HG02852 (cell line): ENCODE measurements around the gene FZD7.

ENCODE experiments used
- ATAC-seq: cut with Tn5 transposase; IDR thresholded peaks from one replicate; pipeline ENCODE4 v1.9.1; 2021; ENCODE audit warnings: mild to moderate bottlenecking, moderate library complexity; ENCODE audit not compliant: unreplicated experiment

FZD7 gene

GRCh38 chr2:202065876-202066275 is 32.2 kb downstream of the FZD7 start:
- ATAC-seq, result no peak

DNA sequence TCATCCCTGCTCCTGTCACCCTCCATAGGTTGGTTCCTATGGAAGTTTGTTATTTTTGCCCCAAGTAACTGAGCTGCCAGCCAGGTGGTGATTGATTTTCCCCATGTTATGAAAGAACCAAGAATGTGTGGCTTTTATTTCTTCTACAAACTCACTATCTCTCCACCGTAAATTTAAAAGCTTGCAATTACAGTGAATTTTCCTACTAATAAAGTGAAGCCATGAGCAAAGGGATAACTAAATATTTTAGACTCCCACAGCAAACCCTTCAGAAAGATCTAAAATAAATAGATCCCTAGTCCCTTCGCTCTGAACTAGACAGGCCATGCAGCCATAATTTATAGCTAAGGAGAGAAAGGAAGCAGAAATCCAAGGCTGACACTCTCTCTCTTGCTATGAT is 33.2 kb downstream of the FZD7 start:
- ATAC-seq, result no peak

DNA sequence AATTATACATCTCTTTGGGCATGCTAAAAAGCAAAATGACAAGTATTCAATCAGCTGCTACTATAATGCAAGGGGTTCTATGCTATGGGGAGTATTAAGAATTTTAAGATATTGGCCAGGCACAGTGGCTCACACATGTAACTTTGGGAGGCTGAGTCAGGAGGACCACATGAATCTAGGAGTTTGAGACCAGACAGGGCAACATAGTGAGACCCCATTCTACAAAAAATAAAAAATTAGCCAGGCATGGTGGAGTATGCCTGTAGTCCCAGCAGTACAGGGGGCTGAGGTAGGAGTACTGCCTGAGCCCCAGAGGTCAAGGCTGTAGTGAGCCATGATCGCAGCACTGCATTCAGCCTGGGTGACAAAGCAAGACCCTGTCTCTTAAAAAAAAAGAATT is 33.9 kb downstream of the FZD7 start:
- ATAC-seq, result no peak

- no peak for ATAC-seq
Measured at GRCh38 chr2:202069170-202070067, 35.8 kb downstream of the FZD7 start.

GRCh38 chr2:202071107-202071506 is 37.5 kb downstream of the FZD7 start:
- no peak for ATAC-seq

DNA sequence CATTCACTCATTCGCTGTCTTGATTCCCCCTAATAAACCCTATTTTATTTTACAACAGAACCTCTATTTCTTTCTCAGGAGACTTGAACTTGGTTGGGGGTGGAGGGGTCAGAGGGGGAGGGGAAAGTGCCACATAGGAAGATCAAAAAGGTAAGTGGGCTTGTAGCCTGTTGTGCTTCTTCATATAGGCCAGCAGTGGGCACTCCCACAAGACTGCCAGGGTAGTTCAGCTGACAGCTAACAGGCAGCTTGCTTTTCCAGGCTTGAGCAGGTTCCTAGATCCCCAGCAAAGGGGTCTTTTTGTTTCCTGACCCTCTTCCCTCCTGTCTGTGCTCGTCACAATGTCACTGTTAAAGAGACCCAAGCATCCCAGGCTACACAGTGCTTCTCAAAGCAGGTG is 38.6 kb downstream of the FZD7 start:
- no peak for ATAC-seq

DNA sequence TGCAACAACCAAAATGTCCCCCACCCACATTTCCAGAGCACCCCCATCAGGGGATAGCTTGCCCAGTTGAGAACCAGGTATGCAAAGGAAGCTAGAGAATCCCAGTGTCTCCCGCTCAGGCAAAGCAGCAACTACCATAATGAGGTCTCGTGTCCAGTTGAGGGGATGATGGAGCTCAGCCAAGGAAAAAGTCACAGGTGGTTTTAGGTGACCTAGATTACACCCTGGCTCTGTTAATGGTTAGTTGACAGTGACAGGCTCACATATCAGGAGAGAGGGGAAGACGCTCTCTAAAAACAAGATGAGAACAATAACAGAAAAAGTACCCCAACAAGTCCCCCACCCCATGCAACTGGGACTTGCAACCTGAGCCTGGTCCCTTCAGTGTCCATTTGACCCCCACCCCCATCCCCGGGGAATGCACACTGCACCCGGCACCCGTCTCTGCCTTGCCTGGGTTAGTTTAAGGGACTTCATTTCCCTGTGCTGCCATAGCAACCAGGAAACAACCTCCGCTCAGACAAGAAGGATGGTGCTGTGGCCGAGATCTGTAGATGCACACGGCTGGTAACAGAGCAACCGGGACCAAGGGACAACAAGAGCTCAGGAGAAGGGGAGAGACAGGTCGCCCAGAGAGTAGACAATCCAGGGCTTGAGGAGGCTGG is 39.2 kb downstream of the FZD7 start, which contains the start of gene KIAA2012:
TSS of gene KIAA2012 (plus strand) at position 519 of the 665 bp plus-strand sequence. CDS start 373 bp downstream, outside the sequence.
- no peak for ATAC-seq

GRCh38 chr2:202074324-202074723 is 40.7 kb downstream of the FZD7 start:
- ATAC-seq, result no peak

DNA sequence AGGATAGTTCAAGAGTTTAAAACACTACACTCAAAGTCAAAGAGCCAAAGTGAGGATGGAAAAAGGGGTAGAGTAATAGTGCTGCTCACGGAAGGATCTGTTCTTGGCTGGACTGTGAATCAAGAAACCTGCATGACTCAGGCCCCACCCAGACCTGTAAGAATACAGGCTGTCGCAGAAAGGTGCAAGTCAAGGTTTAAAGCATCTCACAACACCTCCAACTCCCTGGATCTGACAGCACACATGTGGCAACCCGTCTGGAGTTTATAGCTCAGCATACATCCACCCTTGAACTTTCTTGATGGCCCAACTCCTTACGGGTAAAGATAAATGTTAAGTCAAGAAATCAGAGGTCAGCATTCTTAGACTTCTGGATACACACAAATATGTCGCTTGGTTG is 45.7 kb downstream of the FZD7 start:
- ATAC-seq, result no peak

- no peak for ATAC-seq
Measured at GRCh38 chr2:202084265-202084664, 50.6 kb downstream of the FZD7 start.
